ENCODE results near the gene ATOSB. TPM values are rescaled to one million over a fixed set of nuclear protein-coding genes. Genes with fewer than 3 reads are reported as not detected.

Gene ATOSB
- total RNA-seq, 1 donor from 2014 or later = 30.3 TPM

GRCh38 chr9:35112257-35113020 lies 3.2 kb downstream of the ATOSB start:
- no peak for DNase-seq (ENCODE audit: extremely low spot score, unreplicated experiment)
- peak overlapping the region; percentile 96 for H3K27ac Mint-ChIP-seq (ENCODE audit: unreplicated experiment)
- no peaks in the 10 kb centered on the region for H3K36me3 Mint-ChIP-seq (ENCODE audit: unreplicated experiment)
- no peak for TF ChIP-seq CTCF (IDR thresholded peaks at IDR 0.05)
- H3K9me3 Mint-ChIP-seq (ENCODE audit: unreplicated experiment) = no peaks in the 10 kb centered on the region
- H3K27me3 Mint-ChIP-seq (ENCODE audit: unreplicated experiment) = no peaks in the 10 kb centered on the region
- H3K4me1 Mint-ChIP-seq (ENCODE audit: unreplicated experiment) = peaks cover 59% of the 10 kb centered on the region
- H3K4me3 Mint-ChIP-seq (ENCODE audit: unreplicated experiment) = peak overlapping the region; percentile 84

- DNase-seq (ENCODE audit: extremely low spot score, unreplicated experiment) = peak; percentile 98
- Mint-ChIP-seq H3K9me3 (ENCODE audit: unreplicated experiment) (no peaks in the 10 kb centered on the region), H3K36me3 (ENCODE audit: unreplicated experiment) (peaks cover 5% of the 10 kb centered on the region), H3K4me3 (ENCODE audit: unreplicated experiment) (peak overlapping the region; percentile 84), H3K27me3 (ENCODE audit: unreplicated experiment) (no peaks in the 10 kb centered on the region), H3K27ac (ENCODE audit: unreplicated experiment) (peak overlapping the region; percentile 96), H3K4me1 (ENCODE audit: unreplicated experiment) (peaks cover 48% of the 10 kb centered on the region)
- no peak for TF ChIP-seq CTCF (IDR thresholded peaks at IDR 0.05)
Measured at GRCh38 chr9:35111001-35111933, 4.4 kb downstream of the ATOSB start.

- TF ChIP-seq CTCF (IDR thresholded peaks at IDR 0.05) = no peak
- H3K4me1 Mint-ChIP-seq (ENCODE audit: unreplicated experiment) = peaks cover 47% of the 10 kb centered on the region
- no peaks in the 10 kb centered on the region for H3K27me3 Mint-ChIP-seq (ENCODE audit: unreplicated experiment)
- no peaks in the 10 kb centered on the region for H3K9me3 Mint-ChIP-seq (ENCODE audit: unreplicated experiment)
- peak overlapping the region; percentile 84 for H3K4me3 Mint-ChIP-seq (ENCODE audit: unreplicated experiment)
- peak overlapping the region; percentile 91 for H3K27ac Mint-ChIP-seq (ENCODE audit: unreplicated experiment)
- DNase-seq (ENCODE audit: extremely low spot score, unreplicated experiment) = no peak
- H3K36me3 Mint-ChIP-seq (ENCODE audit: unreplicated experiment) = peaks cover 14% of the 10 kb centered on the region
Measured at GRCh38 chr9:35110327-35110761, 5.3 kb downstream of the ATOSB start.

GRCh38 chr9:35108946-35109575 lies 6.6 kb downstream of the ATOSB start:
- Mint-ChIP-seq H3K27me3 (ENCODE audit: unreplicated experiment) (no peaks in the 10 kb centered on the region), H3K36me3 (ENCODE audit: unreplicated experiment) (peaks cover 21% of the 10 kb centered on the region), H3K4me3 (ENCODE audit: unreplicated experiment) (no peak overlapping the region), H3K9me3 (ENCODE audit: unreplicated experiment) (no peaks in the 10 kb centered on the region), H3K4me1 (ENCODE audit: unreplicated experiment) (peaks cover 42% of the 10 kb centered on the region), H3K27ac (ENCODE audit: unreplicated experiment) (peak overlapping the region; percentile 91)
- no peak for DNase-seq (ENCODE audit: extremely low spot score, unreplicated experiment)
- TF ChIP-seq CTCF (IDR thresholded peaks at IDR 0.05) = no peak

Measured in osteocyte (in vitro differentiated cells).